NCI-H2196 treated with DMSO at 0.1 percent for 48 hours (cell line): ENCODE results near the gene RABGEF1.
"Not testable (repeated sequence)": the region's sequence is repeated elsewhere in the genome, so short reads cannot be mapped to it uniquely, and the experiment has no call there.

Experiments used
- DNase-seq: peaks from one replicate; lab custom pipeline; 2025; ENCODE audit not compliant: unreplicated experiment; lab: John Stamatoyannopoulos, UW

Gene RABGEF1

GRCh38 chr7:66740302-66740979 lies at the start of gene RABGEF1:
Gene RABGEF1 (plus strand): TSS chr7:66740733. CDS start chr7:66771900, 31,167 bp downstream.
- DNase-seq, result peak; percentile 79

GRCh38 chr7:66693331-66693730 lies 47.2 kb upstream of the RABGEF1 start:
- no peak for DNase-seq

- DNase-seq, result no peak
These were observed 46.2 kb upstream of the RABGEF1 start for GRCh38 chr7:66694286-66694685.

- DNase-seq, result not testable (repeated sequence)
These were observed 45.1 kb upstream of the RABGEF1 start for GRCh38 chr7:66695417-66695816.

GRCh38 chr7:66696134-66696533 lies 44.4 kb upstream of the RABGEF1 start:
- not testable (repeated sequence) for DNase-seq

GRCh38 chr7:66696774-66697191 lies 43.8 kb upstream of the RABGEF1 start:
- DNase-seq, result peak; percentile 6

GRCh38 chr7:66697449-66698438 lies 42.8 kb upstream of the RABGEF1 start:
- no peak for DNase-seq

GRCh38 chr7:66698652-66699205 lies 41.8 kb upstream of the RABGEF1 start:
- DNase-seq, result no peak

- DNase-seq, result no peak
These were observed 40.5 kb upstream of the RABGEF1 start for GRCh38 chr7:66699998-66700397.

- DNase-seq, result no peak
These were observed 39.9 kb upstream of the RABGEF1 start for GRCh38 chr7:66700633-66701131.

GRCh38 chr7:66707825-66708224 lies 32.7 kb upstream of the RABGEF1 start:
- no peak for DNase-seq

GRCh38 chr7:66710752-66711151 lies 29.8 kb upstream of the RABGEF1 start:
- DNase-seq, result not testable (repeated sequence)

- no peak for DNase-seq
These were observed 26.8 kb upstream of the RABGEF1 start for GRCh38 chr7:66713687-66714086.

GRCh38 chr7:66716634-66717033 lies 23.9 kb upstream of the RABGEF1 start:
- not testable (repeated sequence) for DNase-seq

GRCh38 chr7:66720561-66720960 lies 20.0 kb upstream of the RABGEF1 start:
- no peak for DNase-seq

- no peak for DNase-seq
These were observed 14.7 kb upstream of the RABGEF1 start for GRCh38 chr7:66725843-66726242.

GRCh38 chr7:66727058-66727457 lies 13.5 kb upstream of the RABGEF1 start:
- no peak for DNase-seq

GRCh38 chr7:66728571-66728970 lies 12.0 kb upstream of the RABGEF1 start:
- DNase-seq, result no peak

GRCh38 chr7:66729274-66729673 lies 11.3 kb upstream of the RABGEF1 start:
- no peak for DNase-seq

GRCh38 chr7:66731986-66732385 lies 8.5 kb upstream of the RABGEF1 start:
- no peak for DNase-seq

GRCh38 chr7:66732439-66732838 lies 8.1 kb upstream of the RABGEF1 start:
- no peak for DNase-seq
